SK-N-SH (cell line): ENCODE results near the gene SELPLG. TPM values are rescaled to one million over a fixed set of nuclear protein-coding genes. Genes with fewer than 3 reads are reported as not detected.
A peak's percentile ranks its signal among the peaks of the same experiment; 100 is the strongest.

Experiments
- CTCF ChIA-PET: fragments of 300-600, 350-600 bp; formaldehyde crosslinking; extraction: SDS; loops from one replicate; lab custom pipeline; 2021; lab: Yijun Ruan, JAX
- POLR2A ChIA-PET: fragments of 350-600 bp; sonication (Branson Sonifier 250); formaldehyde crosslinking; extraction: SDS; loops from one replicate; lab custom pipeline; 2020; ENCODE audit warnings: antibody characterized with exemption, inconsistent platforms; lab: Yijun Ruan, JAX
- DNase-seq: peaks from one replicate; pipeline ENCODE4 v3.0.0; 2012
- H2AFZ ChIP-seq: fragments of 200-600 bp; sonication (generic); 2 replicates; pipeline ENCODE4 v1.8.1; 2016; ENCODE audit warnings: antibody characterized with exemption, mild to moderate bottlenecking, low read depth
- H3F3A ChIP-seq: fragments of 200-600 bp; sonication (generic); replicated peaks from 2 replicates; pipeline ENCODE3; 2016; ENCODE audit warnings: antibody characterized with exemption, mild to moderate bottlenecking; ENCODE audit not compliant: insufficient read depth
- H3K27ac ChIP-seq, 2 experiments: fragments of 200-500 bp in 1 of 2; fragments of 200-600 bp in 1 of 2; sonication (Bioruptor generic) in 1 of 2; sonication (generic), shearing (Covaris generic) in 1 of 2; 2 replicates each; pipeline versions ENCODE4 v1.5.1 to v1.6.1; 2014 to 2016; ENCODE audit warnings: low read depth in 2 of 2, inconsistent platforms in 1 of 2, low read length in 1 of 2, mild to moderate bottlenecking in 1 of 2, mixed read lengths in 1 of 2
- H3K27me3 ChIP-seq: fragments of 200-600 bp; sonication (generic), shearing (Covaris generic); 2 replicates; pipeline ENCODE4 v1.6.1; 2016; ENCODE audit warnings: mixed run types; ENCODE audit not compliant: insufficient read depth
- H3K36me3 ChIP-seq, 2 experiments: fragments of 200-500 bp in 1 of 2; fragments of 200-600 bp in 1 of 2; sonication (Bioruptor generic) in 1 of 2; sonication (generic) in 1 of 2; replicated peaks in 1 of 2; 2 replicates each; pipeline versions ENCODE3 to v1.5.1; 2014 to 2016; ENCODE audit warnings: low read length in 1 of 2, mild to moderate bottlenecking in 1 of 2; ENCODE audit not compliant: insufficient read depth in 2 of 2, control insufficient read depth in 1 of 2
- H3K4me1 ChIP-seq, 2 experiments: fragments of 200-500 bp in 1 of 2; fragments of 200-600 bp in 1 of 2; sonication (Bioruptor generic) in 1 of 2; sonication (generic), shearing (Covaris generic) in 1 of 2; 2 replicates each; pipeline versions ENCODE4 v1.5.1 to v1.6.1; 2014 to 2016; ENCODE audit warnings: low read depth in 1 of 2, low read length in 1 of 2, mixed run types in 1 of 2; ENCODE audit not compliant: insufficient read depth in 2 of 2, control insufficient read depth in 1 of 2
- H3K4me2 ChIP-seq: fragments of 200-600 bp; sonication (generic), shearing (Covaris generic); 2 replicates; pipeline ENCODE4 v1.6.1; 2017; ENCODE audit warnings: mixed run types
- H3K4me3 ChIP-seq, 2 experiments: fragments of 200-500 bp in 1 of 2; fragments of 200-600 bp in 1 of 2; sonication (Bioruptor generic) in 1 of 2; sonication (generic), shearing (Covaris generic) in 1 of 2; 2 replicates each; pipeline versions ENCODE4 v1.5.1 to v1.8.1; 2014 to 2016; ENCODE audit warnings: low read depth in 2 of 2, inconsistent platforms in 1 of 2, low read length in 1 of 2, mild to moderate bottlenecking in 1 of 2, mixed read lengths in 1 of 2, moderate library complexity in 1 of 2
- H3K79me2 ChIP-seq: fragments of 200-600 bp; sonication (generic); 2 replicates; pipeline ENCODE4 v1.8.1; 2017; ENCODE audit warnings: mild to moderate bottlenecking; ENCODE audit not compliant: insufficient read depth
- H3K9ac ChIP-seq: fragments of 200-600 bp; sonication (generic); 2 replicates; pipeline ENCODE4 v1.6.1; 2017; ENCODE audit warnings: mixed run types
- H3K9me2 ChIP-seq: fragments of 200-600 bp; sonication (generic); 2 replicates; pipeline ENCODE4 v1.6.1; 2017; ENCODE audit warnings: mixed run types
- H3K9me3 ChIP-seq: fragments of 200-600 bp; sonication (generic); 2 replicates; pipeline ENCODE4 v1.6.1; 2017; ENCODE audit warnings: mixed run types, mild to moderate bottlenecking, moderate library complexity
- H4K20me1 ChIP-seq: fragments of 200-600 bp; sonication (generic); 2 replicates; pipeline ENCODE4 v1.6.1; 2017; ENCODE audit warnings: mild to moderate bottlenecking, mixed run types; ENCODE audit not compliant: insufficient read depth
- CHD2 ChIP-seq: fragments of 150-350 bp; IDR thresholded peaks from 2 replicates; pipeline ENCODE4 v1.6.1; 2018; ENCODE audit warnings: low read length; ENCODE audit not compliant: partially characterized antibody
- CTCF ChIP-seq: fragments of 200-600 bp; sonication (generic); IDR thresholded peaks from 2 replicates; pipeline ENCODE4 v1.6.1; 2017; ENCODE audit warnings: antibody characterized with exemption, mild to moderate bottlenecking, moderate library complexity
- JUND ChIP-seq: IDR thresholded peaks from 2 replicates; pipeline ENCODE4 v1.4.0; 2012
- MEF2A ChIP-seq: IDR thresholded peaks from 2 replicates; pipeline ENCODE4 v1.4.0; 2012; ENCODE audit warnings: low read depth, borderline replicate concordance
- MXI1 ChIP-seq: IDR thresholded peaks from 2 replicates; pipeline ENCODE4 v1.6.1; 2012; ENCODE audit warnings: mild to moderate bottlenecking, low read depth, low read length, improper control_type of control experiment
- PBX3 ChIP-seq: IDR thresholded peaks from 2 replicates; pipeline ENCODE4; 2012
- SMC3 ChIP-seq: IDR thresholded peaks from 2 replicates; pipeline ENCODE4 v1.6.1; 2012; ENCODE audit warnings: low read depth, low read length, improper control_type of control experiment
- TCF12 ChIP-seq: IDR thresholded peaks from 2 replicates; pipeline ENCODE4 v1.4.0; 2012
- USF2 ChIP-seq: fragments of 150-350 bp; IDR thresholded peaks from 2 replicates; pipeline ENCODE4 v1.6.1; 2017; ENCODE audit warnings: antibody characterized with exemption, low read length, low read depth, borderline replicate concordance
- WGBS: methylation state at CpG from one replicate; pipeline ENCODE4 v1.1.6; 2017; ENCODE audit warnings: low lambda C conversion rate; 5-methylcytosine and 5-hydroxymethylcytosine counted together
- polyA plus RNA-seq, 3 experiments: library from polyadenylated mRNA; depleted of rRNA; stranded (reverse); fragments of >200 nt; gene quantifications; 2 replicates each; pipeline ENCODE4 v1.2.3, GENCODE V29; 2012
- TF ChIP-seq, protein P1 (sequence below): IDR thresholded peaks from 2 replicates; pipeline ENCODE4 v1.4.0; 2012; ENCODE audit warnings: low read depth, borderline replicate concordance
- TF ChIP-seq, protein P2 (sequence below): fragments of 150-350 bp; IDR thresholded peaks from 2 replicates; pipeline ENCODE4 v1.6.1; 2016; ENCODE audit warnings: mild to moderate bottlenecking, low read depth, low read length

Gene SELPLG
- polyA plus RNA-seq, 1 of the 3 experiments (the other 2 are of a cell fraction): 2.8 TPM

DNA sequence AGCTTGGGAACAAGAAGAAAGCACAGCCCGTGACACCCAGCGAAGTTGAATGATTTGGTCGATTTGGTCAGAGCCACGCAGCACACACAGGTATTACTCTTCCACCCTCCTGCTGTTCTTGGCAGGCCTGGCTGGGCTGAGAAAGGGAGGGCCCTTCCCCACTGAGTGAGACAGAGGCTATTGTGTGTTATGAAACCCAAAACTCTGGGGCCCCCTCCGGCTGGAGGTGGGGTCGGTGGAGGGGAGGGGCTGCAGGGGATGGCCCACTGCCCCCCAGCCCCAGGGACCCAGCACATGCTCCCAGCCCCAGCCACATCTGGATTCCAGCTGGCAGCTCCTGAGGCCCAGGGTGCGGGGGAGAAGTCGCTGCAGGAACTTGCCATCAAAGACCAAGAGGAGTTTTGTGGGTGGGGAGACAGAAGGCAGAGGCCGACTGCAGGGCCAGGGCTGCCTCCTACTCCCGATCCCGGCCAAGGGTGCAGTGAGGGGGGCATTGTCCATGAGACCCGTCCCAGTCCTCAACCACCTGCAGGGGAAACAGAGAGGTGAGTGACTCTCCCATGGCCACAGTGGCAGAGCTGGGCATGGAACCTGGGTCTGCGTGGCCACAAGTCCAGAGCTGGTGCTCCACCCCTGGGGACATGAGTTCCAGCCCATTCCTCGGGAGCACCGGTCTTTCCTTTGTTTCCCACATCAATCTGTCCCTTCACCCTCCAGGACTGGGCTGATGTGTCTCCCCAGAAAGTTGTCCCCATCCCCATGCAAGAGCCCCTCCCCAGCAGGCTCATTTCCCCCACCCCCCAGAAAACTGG, 44.5 kb downstream of the SELPLG start:
- Histone ChIP-seq H3K9me3 (no peaks in the 10 kb centered on the region), H3K4me1 (peaks cover 0 to 20% of the 10 kb centered on the region in 2 experiments; a peak in 1 of 4 replicates), H3K9me2 (no peaks in the 10 kb centered on the region), H3K4me2 (no peak overlapping the region), H3K79me2 (no peaks in the 10 kb centered on the region), H3K36me3 (peaks cover 0 to 2% of the 10 kb centered on the region in 2 experiments), H3K27me3 (no peaks in the 10 kb centered on the region), H3F3A (no peaks in the 10 kb centered on the region), H3K4me3 (no peak overlapping the region), H4K20me1 (no peaks in the 10 kb centered on the region), H3K9ac (no peak overlapping the region), H3K27ac (peak overlapping the region in 1 of 2 experiments; percentile 29; a peak in 1 of 4 replicates), H2AFZ (no peak overlapping the region)
- POLR2A ChIA-PET: no interaction called here
- CTCF ChIA-PET: interaction anchor here (0.7 to 3.5 kb wide), 4 partner anchors 19 to 33 kb away, joined by 5 to 21 read pairs (median 8); no protein-coding TSS in a partner anchor
- WGBS: 36% methylated on average over 10 of the region's 15 CpGs
- no peak for TF ChIP-seq CHD2
- TF ChIP-seq TCF12: peak; percentile 50
- peak; percentile 77 for DNase-seq

- Histone ChIP-seq H3K9me3 (no peaks in the 10 kb centered on the region), H3K4me3 (no peak overlapping the region), H3K27me3 (no peaks in the 10 kb centered on the region), H3F3A (no peaks in the 10 kb centered on the region), H2AFZ (no peak overlapping the region), H3K9me2 (no peaks in the 10 kb centered on the region), H3K79me2 (no peaks in the 10 kb centered on the region), H4K20me1 (no peaks in the 10 kb centered on the region), H3K4me2 (no peak overlapping the region), H3K4me1 (peaks cover 0 to 20% of the 10 kb centered on the region in 2 experiments; a peak in 1 of 4 replicates)
- WGBS: 69% methylated on average over 4 of the region's 4 CpGs
- ChIA-PET CTCF (interaction anchor here (3.5 kb wide), 1 partner anchor 30 kb away, joined by 21 read pairs; no protein-coding TSS in a partner anchor), POLR2A (no interaction called here)
- TF ChIP-seq, protein P1, sequence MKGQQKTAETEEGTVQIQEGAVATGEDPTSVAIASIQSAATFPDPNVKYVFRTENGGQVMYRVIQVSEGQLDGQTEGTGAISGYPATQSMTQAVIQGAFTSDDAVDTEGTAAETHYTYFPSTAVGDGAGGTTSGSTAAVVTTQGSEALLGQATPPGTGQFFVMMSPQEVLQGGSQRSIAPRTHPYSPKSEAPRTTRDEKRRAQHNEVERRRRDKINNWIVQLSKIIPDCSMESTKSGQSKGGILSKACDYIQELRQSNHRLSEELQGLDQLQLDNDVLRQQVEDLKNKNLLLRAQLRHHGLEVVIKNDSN: no peak
- TF ChIP-seq USF2 (no peak), MXI1 (no peak), JUND (no peak)
- TF ChIP-seq, all 33 proteins: peak for 0
- Histone ChIP-seq H3K36me3 (peaks cover 0 to 2% of the 10 kb centered on the region in 2 experiments), H3K9ac (no peak overlapping the region), H3K27ac (no peak overlapping the region)
- peak; percentile 39 for DNase-seq
Observed at GRCh38 chr12:108587826-108588225, 45.9 kb downstream of the SELPLG start.

GRCh38 chr12:108586306-108586705, 47.4 kb downstream of the SELPLG start:
- CTCF ChIA-PET: interaction anchor here (0.9 to 1.5 kb wide), 3 partner anchors 16 to 32 kb away, joined by 3 to 9 read pairs (median 3); no protein-coding TSS in a partner anchor
- Histone ChIP-seq H3K4me3 (no peak overlapping the region), H3K36me3 (no peaks in the 10 kb centered on the region), H3K9me2 (no peaks in the 10 kb centered on the region), H2AFZ (no peak overlapping the region), H3K79me2 (no peaks in the 10 kb centered on the region), H3K9ac (no peak overlapping the region), H3K27ac (no peak overlapping the region), H4K20me1 (no peaks in the 10 kb centered on the region), H3K4me2 (no peak overlapping the region), H3K4me1 (peaks cover 0 to 20% of the 10 kb centered on the region in 2 experiments; a peak in 1 of 4 replicates), H3F3A (no peaks in the 10 kb centered on the region), H3K27me3 (no peaks in the 10 kb centered on the region), H3K9me3 (no peaks in the 10 kb centered on the region)
- WGBS: 82% methylated on average over 9 of the region's 11 CpGs
- POLR2A ChIA-PET: no interaction called here
- peak; percentile 14 for DNase-seq
- no peak for TF ChIP-seq TCF12
- TF ChIP-seq, protein P1: no peak
- no peak for TF ChIP-seq CTCF
- TF ChIP-seq MEF2A: no peak
- no peak for TF ChIP-seq SMC3
- TF ChIP-seq, protein P2, sequence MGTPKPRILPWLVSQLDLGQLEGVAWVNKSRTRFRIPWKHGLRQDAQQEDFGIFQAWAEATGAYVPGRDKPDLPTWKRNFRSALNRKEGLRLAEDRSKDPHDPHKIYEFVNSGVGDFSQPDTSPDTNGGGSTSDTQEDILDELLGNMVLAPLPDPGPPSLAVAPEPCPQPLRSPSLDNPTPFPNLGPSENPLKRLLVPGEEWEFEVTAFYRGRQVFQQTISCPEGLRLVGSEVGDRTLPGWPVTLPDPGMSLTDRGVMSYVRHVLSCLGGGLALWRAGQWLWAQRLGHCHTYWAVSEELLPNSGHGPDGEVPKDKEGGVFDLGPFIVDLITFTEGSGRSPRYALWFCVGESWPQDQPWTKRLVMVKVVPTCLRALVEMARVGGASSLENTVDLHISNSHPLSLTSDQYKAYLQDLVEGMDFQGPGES: no peak
- no peak for TF ChIP-seq PBX3
